Measurements from ENCODE around the gene ZNF212. TPM values are rescaled to one million over a fixed set of nuclear protein-coding genes. Genes with fewer than 3 reads are reported as not detected.

ZNF212 gene
- total RNA-seq, 1 donor from 2014 or later: 16.6 TPM

DNA sequence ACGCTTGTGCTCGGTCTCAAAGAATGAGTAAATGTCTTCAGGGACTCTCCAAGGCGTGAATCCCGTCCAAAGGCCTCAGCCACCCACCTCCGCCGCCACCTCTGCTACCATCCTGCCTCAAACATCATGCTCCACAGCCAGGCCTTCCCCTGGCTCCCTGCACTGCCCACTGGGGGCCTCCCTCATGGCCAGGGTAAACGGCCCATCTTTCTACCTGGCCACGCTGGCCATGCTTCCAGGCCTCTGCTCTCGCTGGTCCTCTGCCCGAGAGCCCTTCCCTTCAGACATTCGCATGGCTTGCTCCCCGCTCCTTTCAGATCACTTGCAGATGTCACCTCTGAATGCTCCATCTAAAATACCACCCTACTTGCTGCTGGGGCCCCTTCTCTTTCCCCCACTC, 62.8 kb downstream of the ZNF212 start:
- Mint-ChIP-seq H3K27ac (no peak overlapping the region), H3K27me3 (peaks cover 2% of the 10 kb centered on the region), H3K36me3 (no peaks in the 10 kb centered on the region), H3K4me3 (no peak overlapping the region), H3K9me3 (peaks cover 5% of the 10 kb centered on the region), H3K4me1 (ENCODE audit: unreplicated experiment) (no peaks in the 10 kb centered on the region)
- DNase-seq (ENCODE audit: extremely low spot score, unreplicated experiment): peak; percentile 42
- TF ChIP-seq, protein P1, sequence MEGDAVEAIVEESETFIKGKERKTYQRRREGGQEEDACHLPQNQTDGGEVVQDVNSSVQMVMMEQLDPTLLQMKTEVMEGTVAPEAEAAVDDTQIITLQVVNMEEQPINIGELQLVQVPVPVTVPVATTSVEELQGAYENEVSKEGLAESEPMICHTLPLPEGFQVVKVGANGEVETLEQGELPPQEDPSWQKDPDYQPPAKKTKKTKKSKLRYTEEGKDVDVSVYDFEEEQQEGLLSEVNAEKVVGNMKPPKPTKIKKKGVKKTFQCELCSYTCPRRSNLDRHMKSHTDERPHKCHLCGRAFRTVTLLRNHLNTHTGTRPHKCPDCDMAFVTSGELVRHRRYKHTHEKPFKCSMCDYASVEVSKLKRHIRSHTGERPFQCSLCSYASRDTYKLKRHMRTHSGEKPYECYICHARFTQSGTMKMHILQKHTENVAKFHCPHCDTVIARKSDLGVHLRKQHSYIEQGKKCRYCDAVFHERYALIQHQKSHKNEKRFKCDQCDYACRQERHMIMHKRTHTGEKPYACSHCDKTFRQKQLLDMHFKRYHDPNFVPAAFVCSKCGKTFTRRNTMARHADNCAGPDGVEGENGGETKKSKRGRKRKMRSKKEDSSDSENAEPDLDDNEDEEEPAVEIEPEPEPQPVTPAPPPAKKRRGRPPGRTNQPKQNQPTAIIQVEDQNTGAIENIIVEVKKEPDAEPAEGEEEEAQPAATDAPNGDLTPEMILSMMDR (conservative IDR thresholded peaks at IDR 0.05): no peak

DNA sequence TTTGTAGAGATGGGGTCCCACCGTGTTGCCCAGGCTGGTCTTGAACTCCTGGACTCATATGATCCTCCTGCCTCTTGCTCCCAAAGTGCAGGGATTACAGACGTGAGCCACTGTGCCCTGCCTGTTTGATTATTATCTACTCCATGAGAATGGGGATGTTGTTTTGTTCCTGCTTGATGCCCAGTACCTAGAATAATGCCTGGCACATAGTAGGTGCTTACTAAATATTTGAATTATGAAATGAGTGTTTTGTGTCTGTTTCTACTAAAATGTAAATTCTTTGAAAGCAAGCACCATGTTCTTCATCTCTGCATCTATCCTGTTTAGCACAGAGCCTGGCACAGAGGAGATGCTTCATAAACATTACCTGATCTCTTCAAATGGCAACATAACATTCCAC, 63.4 kb downstream of the ZNF212 start:
- TF ChIP-seq, protein P1 (conservative IDR thresholded peaks at IDR 0.05): no peak
- Mint-ChIP-seq H3K27ac (no peak overlapping the region), H3K36me3 (no peaks in the 10 kb centered on the region), H3K4me1 (ENCODE audit: unreplicated experiment) (no peaks in the 10 kb centered on the region), H3K9me3 (peaks cover 5% of the 10 kb centered on the region), H3K4me3 (no peak overlapping the region), H3K27me3 (peaks cover 2% of the 10 kb centered on the region)
- DNase-seq (ENCODE audit: extremely low spot score, unreplicated experiment): no peak

DNA sequence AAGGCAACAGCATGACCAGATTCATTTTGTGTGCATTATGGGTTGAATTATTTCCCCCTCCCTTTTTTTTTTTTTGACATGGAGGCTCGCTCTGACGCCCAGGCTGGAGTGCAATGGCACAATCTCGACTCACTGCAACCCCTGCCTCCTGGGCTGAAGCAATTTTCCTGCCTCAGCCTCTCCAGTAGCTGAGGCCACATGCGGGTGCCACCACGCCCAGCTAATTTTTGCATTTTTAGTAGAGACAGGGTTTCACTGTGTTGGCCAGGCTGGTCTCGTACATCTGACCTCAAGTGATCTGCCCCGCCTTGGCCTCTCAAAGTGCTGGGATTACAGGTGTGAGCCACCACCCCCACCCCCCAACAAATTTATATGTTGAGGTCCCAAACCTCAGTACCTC, 64.6 kb downstream of the ZNF212 start:
- no peaks in the 10 kb centered on the region for H3K4me1 Mint-ChIP-seq (ENCODE audit: unreplicated experiment)
- H3K9me3 Mint-ChIP-seq: peaks cover under 1% of the 10 kb centered on the region
- H3K36me3 Mint-ChIP-seq: no peaks in the 10 kb centered on the region
- H3K27ac Mint-ChIP-seq: no peak overlapping the region
- no peak overlapping the region for H3K4me3 Mint-ChIP-seq
- DNase-seq (ENCODE audit: extremely low spot score, unreplicated experiment): peak; percentile 43
- H3K27me3 Mint-ChIP-seq: peaks cover 2% of the 10 kb centered on the region
- TF ChIP-seq, protein P1 (conservative IDR thresholded peaks at IDR 0.05): no peak

Other genes starting within 250 kb of the ZNF212 start
- 198 and 209 TPM in 2 replicates for gene PDIA4, start 211.1 kb upstream of the ZNF212 start, total RNA-seq (ENCODE audit: low replicate concordance)
- 12.6 and 13.3 TPM in 2 replicates for gene ZNF786, start 148.9 kb upstream of the ZNF212 start, total RNA-seq (ENCODE audit: low replicate concordance)
- gene ZNF425, start 113.3 kb upstream of the ZNF212 start, total RNA-seq (ENCODE audit: low replicate concordance): 4.5 and 7.0 TPM in 2 replicates
- 19.5 and 25.2 TPM in 2 replicates for gene ZNF398, start 92.2 kb upstream of the ZNF212 start, total RNA-seq (ENCODE audit: low replicate concordance)
- 34.3 and 35.4 TPM in 2 replicates for gene ZNF282, start 44.1 kb upstream of the ZNF212 start, total RNA-seq (ENCODE audit: low replicate concordance)
- 12.5 and 19.7 TPM in 2 replicates for gene ZNF783, start 22.5 kb downstream of the ZNF212 start, total RNA-seq (ENCODE audit: low replicate concordance)
- gene ZNF777, start 221.4 kb downstream of the ZNF212 start, total RNA-seq (ENCODE audit: low replicate concordance): 17.4 and 17.6 TPM in 2 replicates